Body of pancreas (tissue), 4 donors: ENCODE data around the gene BRD1.

Experiments
- POLR2A ChIP-seq, 3 donors: fragments of 450-650 bp; IDR thresholded peaks; one replicate each; pipeline ENCODE4 v1.6.1; 2016; ENCODE audit warnings: antibody characterized with exemption in 3 of 3, mild to moderate bottlenecking in 2 of 3
- TF ChIP-seq, protein P1 (sequence below), 7 experiments: fragments of 450-650 bp in 4 of 7; fragments of 200-600 bp in 3 of 7; sonication (generic) in 3 of 7; IDR thresholded peaks; one replicate each; pipeline ENCODE4 v1.5.1; 2016 to 2019; ENCODE audit warnings: antibody characterized with exemption in 7 of 7

DNA sequence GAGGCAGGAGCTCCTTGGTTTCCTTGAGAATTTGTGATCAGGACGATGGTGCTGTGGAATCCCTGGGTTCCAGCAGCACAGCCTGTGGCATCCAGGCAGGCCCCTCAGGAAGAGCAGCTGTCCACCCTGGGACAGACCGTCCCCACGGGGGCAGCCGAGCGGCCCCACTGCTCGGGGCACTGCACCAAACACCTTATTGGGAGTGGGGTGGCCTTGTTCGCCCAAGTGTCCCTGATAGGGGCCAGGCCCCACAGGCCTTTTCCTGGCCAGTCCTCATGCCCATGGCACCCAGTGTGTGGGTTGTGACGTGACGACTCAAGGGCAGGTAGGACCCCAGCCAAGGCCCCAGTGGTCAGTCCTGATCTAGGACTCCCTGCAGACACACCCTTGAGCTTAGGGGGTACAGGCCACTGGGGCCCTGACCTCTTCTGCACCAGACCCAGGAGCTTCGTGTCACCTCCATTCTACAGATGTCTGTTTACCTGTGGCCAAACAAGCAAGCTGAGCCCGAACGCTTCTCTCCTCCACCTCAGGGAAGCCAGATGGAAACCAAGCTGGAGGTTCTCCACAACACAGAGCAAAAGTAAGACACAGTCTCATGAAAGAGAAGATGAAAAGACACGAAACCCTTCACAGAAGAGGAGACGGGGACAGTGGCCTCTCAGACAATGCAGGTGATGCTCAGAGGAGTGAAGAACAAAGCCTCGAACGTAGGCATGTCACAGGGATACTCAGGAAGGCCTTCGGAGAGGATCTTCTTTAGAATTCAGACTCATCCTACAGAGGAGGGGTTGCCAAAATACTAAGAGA is 1.6 kb upstream of the BRD1 start:
- TF ChIP-seq, protein P1, sequence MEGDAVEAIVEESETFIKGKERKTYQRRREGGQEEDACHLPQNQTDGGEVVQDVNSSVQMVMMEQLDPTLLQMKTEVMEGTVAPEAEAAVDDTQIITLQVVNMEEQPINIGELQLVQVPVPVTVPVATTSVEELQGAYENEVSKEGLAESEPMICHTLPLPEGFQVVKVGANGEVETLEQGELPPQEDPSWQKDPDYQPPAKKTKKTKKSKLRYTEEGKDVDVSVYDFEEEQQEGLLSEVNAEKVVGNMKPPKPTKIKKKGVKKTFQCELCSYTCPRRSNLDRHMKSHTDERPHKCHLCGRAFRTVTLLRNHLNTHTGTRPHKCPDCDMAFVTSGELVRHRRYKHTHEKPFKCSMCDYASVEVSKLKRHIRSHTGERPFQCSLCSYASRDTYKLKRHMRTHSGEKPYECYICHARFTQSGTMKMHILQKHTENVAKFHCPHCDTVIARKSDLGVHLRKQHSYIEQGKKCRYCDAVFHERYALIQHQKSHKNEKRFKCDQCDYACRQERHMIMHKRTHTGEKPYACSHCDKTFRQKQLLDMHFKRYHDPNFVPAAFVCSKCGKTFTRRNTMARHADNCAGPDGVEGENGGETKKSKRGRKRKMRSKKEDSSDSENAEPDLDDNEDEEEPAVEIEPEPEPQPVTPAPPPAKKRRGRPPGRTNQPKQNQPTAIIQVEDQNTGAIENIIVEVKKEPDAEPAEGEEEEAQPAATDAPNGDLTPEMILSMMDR (IDR thresholded peaks at IDR 0.05), result no peak
- no peak for TF ChIP-seq POLR2A (IDR thresholded peaks at IDR 0.05)
